HEK293 (cell line): ENCODE measurements around the gene PTPRK.

Experiments used
- CTCF ChIA-PET: fragments of 350-600 bp; formaldehyde crosslinking; extraction: SDS; loops from one replicate; lab custom pipeline; 2021; ENCODE audit warnings: antibody characterized with exemption; lab: Yijun Ruan, JAX
- POLR2A ChIA-PET: fragments of 300-600 bp; formaldehyde crosslinking; extraction: SDS; loops from one replicate; lab custom pipeline; 2020; ENCODE audit warnings: antibody characterized with exemption, inconsistent platforms; lab: Yijun Ruan, JAX
- H3K27ac ChIP-seq: fragments of 200-500 bp; sonication (Bioruptor generic); 2 replicates; pipeline ENCODE4 v1.5.1; 2014; ENCODE audit warnings: low read depth, low read length, control low read depth, inconsistent platforms; ENCODE audit errors: extremely low read depth
- H3K36me3 ChIP-seq, 2 experiments: fragments of 200-500 bp in 1 of 2; sonication (Bioruptor generic) in 1 of 2; 1 replicate in 1 of 2; 2 replicates in 1 of 2; pipeline ENCODE4 v1.5.1; 2014 to 2017; ENCODE audit warnings: inconsistent platforms in 2 of 2, low read length in 2 of 2; ENCODE audit not compliant: control insufficient read depth in 2 of 2, insufficient read depth in 1 of 2
- H3K4me1 ChIP-seq: fragments of 200-500 bp; sonication (Bioruptor generic); 2 replicates; pipeline ENCODE4 v1.5.1; 2014; ENCODE audit warnings: mild to moderate bottlenecking, low read length, inconsistent platforms; ENCODE audit not compliant: control insufficient read depth, insufficient read depth
- H3K4me3 ChIP-seq: 2 replicates; pipeline ENCODE4 v1.5.1; 2011; ENCODE audit warnings: low read depth, mild to moderate bottlenecking, control low read depth, low read length, moderate library complexity
- H3K9me3 ChIP-seq: fragments of 200-500 bp; sonication (Bioruptor generic); 2 replicates; pipeline ENCODE4 v1.5.1; 2014; ENCODE audit warnings: low read depth, low read length, inconsistent platforms; ENCODE audit not compliant: control insufficient read depth, insufficient read depth
- ELK4 ChIP-seq: IDR thresholded peaks from 2 replicates; pipeline ENCODE4 v1.6.1; 2011; ENCODE audit warnings: mild to moderate bottlenecking, low read depth, low read length, borderline replicate concordance
- FEZF1 ChIP-seq: fragments of 450-650 bp; formaldehyde crosslinking; IDR thresholded peaks from 2 replicates; pipeline ENCODE4 v1.5.1; 2016; ENCODE audit warnings: missing biosample characterization, missing genetic modification characterization
- GLIS2 ChIP-seq: fragments of 450-650 bp; formaldehyde crosslinking; IDR thresholded peaks from 2 replicates; pipeline ENCODE4 v1.5.1; 2016; ENCODE audit warnings: missing biosample characterization, missing genetic modification characterization
- HOXD13 ChIP-seq: sonication (generic); formaldehyde crosslinking; IDR thresholded peaks from 2 replicates; pipeline ENCODE4 v1.8.0; 2022; ENCODE audit warnings: missing genetic modification reagents, borderline replicate concordance
- KLF8 ChIP-seq: fragments of 450-650 bp; formaldehyde crosslinking; IDR thresholded peaks from 2 replicates; pipeline ENCODE4 v1.5.1; 2016; ENCODE audit warnings: missing biosample characterization, missing genetic modification characterization
- PBX3 ChIP-seq: sonication (generic); formaldehyde crosslinking; IDR thresholded peaks from 2 replicates; pipeline ENCODE4 v1.8.1; 2022; ENCODE audit warnings: mild to moderate bottlenecking, moderate library complexity, missing genetic modification reagents
- PRDM4 ChIP-seq: fragments of 450-650 bp; formaldehyde crosslinking; IDR thresholded peaks from 2 replicates; pipeline ENCODE4 v1.5.1; 2017; ENCODE audit warnings: missing biosample characterization, missing genetic modification characterization
- SP7 ChIP-seq: fragments of 450-650 bp; formaldehyde crosslinking; IDR thresholded peaks from 2 replicates; pipeline ENCODE4 v1.5.1; 2016; ENCODE audit warnings: missing biosample characterization, missing genetic modification characterization
- TSHZ1 ChIP-seq: fragments of 450-650 bp; formaldehyde crosslinking; IDR thresholded peaks from 2 replicates; pipeline ENCODE4 v1.5.1; 2016; ENCODE audit warnings: missing biosample characterization, missing genetic modification characterization, borderline replicate concordance
- ZFP3 ChIP-seq: fragments of 450-650 bp; formaldehyde crosslinking; IDR thresholded peaks from 2 replicates; pipeline ENCODE4 v1.5.1; 2016; ENCODE audit warnings: low read depth, missing biosample characterization, missing genetic modification characterization
- ZFP37 ChIP-seq: fragments of 450-650 bp; formaldehyde crosslinking; IDR thresholded peaks from 2 replicates; pipeline ENCODE4 v1.5.1; 2016; ENCODE audit warnings: missing biosample characterization, missing genetic modification characterization
- ZNF132 ChIP-seq: fragments of 450-650 bp; formaldehyde crosslinking; IDR thresholded peaks from 2 replicates; pipeline ENCODE4 v1.5.1; 2017; ENCODE audit warnings: missing biosample characterization, missing genetic modification characterization, borderline replicate concordance
- ZNF423 ChIP-seq: fragments of 450-650 bp; formaldehyde crosslinking; IDR thresholded peaks from 2 replicates; pipeline ENCODE4 v1.5.1; 2016; ENCODE audit warnings: missing biosample characterization, missing genetic modification characterization
- ZNF510 ChIP-seq: fragments of 450-650 bp; formaldehyde crosslinking; IDR thresholded peaks from 2 replicates; pipeline ENCODE4 v1.5.1; 2018; ENCODE audit warnings: mild to moderate bottlenecking, missing genetic modification characterization, missing biosample characterization; ENCODE audit not compliant: insufficient replicate concordance
- ZNF513 ChIP-seq: fragments of 450-650 bp; IDR thresholded peaks from 2 replicates; pipeline ENCODE4 v1.5.1; 2018; ENCODE audit warnings: missing biosample characterization, missing genetic modification characterization
- ZNF530 ChIP-seq: fragments of 450-650 bp; formaldehyde crosslinking; IDR thresholded peaks from 2 replicates; pipeline ENCODE4 v1.5.1; 2016; ENCODE audit warnings: low read depth, missing biosample characterization, missing genetic modification characterization
- ZNF560 ChIP-seq: fragments of 450-650 bp; formaldehyde crosslinking; IDR thresholded peaks from 2 replicates; pipeline ENCODE4 v1.5.1; 2017; ENCODE audit warnings: missing biosample characterization, missing genetic modification characterization, borderline replicate concordance
- ZNF645 ChIP-seq: fragments of 450-650 bp; formaldehyde crosslinking; IDR thresholded peaks from 2 replicates; pipeline ENCODE4; 2016; ENCODE audit warnings: missing biosample characterization, missing genetic modification characterization

Gene PTPRK

GRCh38 chr6:128121190-128121589, 399.2 kb downstream of the PTPRK start:
- no peak overlapping the region for H3K27ac ChIP-seq
- CTCF ChIA-PET, result interaction anchor here (1.0 kb wide), 1 partner anchor 10 kb away, joined by 3 read pairs; no protein-coding TSS in a partner anchor
- no peaks in the 10 kb centered on the region for H3K36me3 ChIP-seq
- no peaks in the 10 kb centered on the region for H3K9me3 ChIP-seq
- POLR2A ChIA-PET, result no interaction called here
- TF ChIP-seq ZNF510 (tag by site-specific recombination), result no peak
- no peak for TF ChIP-seq HOXD13 (CRISPR knock-in tag)
- TF ChIP-seq ZNF530 (tag by site-specific recombination), result no peak
- no peak for TF ChIP-seq ZNF423 (tag by site-specific recombination)
- TF ChIP-seq, all 188 proteins: peak for 0
- no peak overlapping the region for H3K4me3 ChIP-seq
- no peaks in the 10 kb centered on the region for H3K4me1 ChIP-seq

GRCh38 chr6:128118401-128118800, 402.0 kb downstream of the PTPRK start:
- ChIA-PET POLR2A (no interaction called here), CTCF (interaction anchor here (0.5 to 1.2 kb wide), 5 partner anchors 13 to 326 kb away, joined by 3 to 4 read pairs (median 3); no protein-coding TSS in a partner anchor)
- no peak overlapping the region for H3K27ac ChIP-seq
- H3K4me3 ChIP-seq, result no peak overlapping the region
- no peak for TF ChIP-seq ZNF560 (tag by site-specific recombination)
- TF ChIP-seq KLF8, result no peak
- TF ChIP-seq ZNF645 (tag by site-specific recombination), result no peak
- TF ChIP-seq ELK4, result no peak
- TF ChIP-seq ZFP37 (tag by site-specific recombination), result no peak
- no peaks in the 10 kb centered on the region; a peak in 1 of 3 replicates for H3K36me3 ChIP-seq
- 0 out of 2 replicates have a peak, but pooled peaks cover 3% of the 10 kb centered on the region for H3K4me1 ChIP-seq
- H3K9me3 ChIP-seq, result no peaks in the 10 kb centered on the region

GRCh38 chr6:128117916-128118315, 402.5 kb downstream of the PTPRK start:
- Histone ChIP-seq H3K36me3 (no peaks in the 10 kb centered on the region; a peak in 1 of 3 replicates), H3K27ac (no peak overlapping the region), H3K4me3 (no peak overlapping the region), H3K9me3 (no peaks in the 10 kb centered on the region), H3K4me1 (0 out of 2 replicates have a peak, but pooled peaks cover 3% of the 10 kb centered on the region)
- ChIA-PET CTCF (interaction anchor here (0.5 to 0.6 kb wide), 2 partner anchors 71 to 326 kb away, joined by 3 to 4 read pairs; no protein-coding TSS in a partner anchor), POLR2A (no interaction called here)
- TF ChIP-seq PRDM4 (tag by site-specific recombination) (no peak), ZNF132 (no peak), FEZF1 (tag by site-specific recombination) (no peak), SP7 (tag by site-specific recombination) (no peak), ZNF645 (tag by site-specific recombination) (no peak), PBX3 (CRISPR knock-in tag) (no peak), TSHZ1 (tag by site-specific recombination) (no peak), GLIS2 (tag by site-specific recombination) (no peak), ZNF513 (no peak), ZFP3 (no peak)
